Neural progenitor cell (in vitro differentiated cells): ENCODE results near the gene CDKN1A.

Source experiments
- EZH2 ChIP-seq: fragments of 200-600 bp; sonication (generic); IDR thresholded peaks from 2 replicates; pipeline ENCODE4 v1.6.1; 2017; ENCODE audit warnings: antibody characterized with exemption, mild to moderate bottlenecking, moderate library complexity
- EZH2phosphoT487 ChIP-seq: fragments of 200-600 bp; sonication (generic); IDR thresholded peaks from 2 replicates; pipeline ENCODE4 v1.6.1; 2017; ENCODE audit warnings: antibody characterized with exemption

GRCh38 chr6:36735110-36736071 lies 56.9 kb downstream of the CDKN1A start:
- TF ChIP-seq EZH2phosphoT487 (no peak), EZH2 (no peak)
